ENCODE measurements around the gene PER1. TPM values are rescaled to one million over a fixed set of nuclear protein-coding genes. Genes with fewer than 3 reads are reported as not detected.

PER1 gene
- total and polyA plus RNA-seq, 2 of the 4 experiments (the other 2 are of a cell fraction) = 3.4 to 10.5 TPM

- peak; percentile 25 for ATAC-seq (ENCODE audit: low read depth)
- Histone ChIP-seq H2BK5ac (ENCODE audit: low read depth, low read length, poor library complexity, severe bottlenecking) (peak overlapping the region; percentile 85), H3K9me1 (ENCODE audit: insufficient read depth, low read length) (peaks cover 7% of the 10 kb centered on the region), H3K36me3 (ENCODE audit: control insufficient read depth, insufficient read depth, low read length) (peaks cover 12% of the 10 kb centered on the region), H3K4me3 (ENCODE audit: insufficient read depth, low read depth, low read length) (no peak overlapping the region), H3K27me3 (ENCODE audit: control insufficient read depth, insufficient read depth, low read length) (no peaks in the 10 kb centered on the region), H3K14ac (replicated peaks; ENCODE audit: low read depth, low read length) (peak overlapping the region; percentile 24; the same call in 1 of the 2 replicates), H3K4ac (ENCODE audit: low read depth, low read length) (peak overlapping the region; percentile 86), H4K5ac (ENCODE audit: low read depth, low read length) (peak overlapping the region; percentile 99), H2BK20ac (ENCODE audit: low read depth, low read length) (no peak overlapping the region), H3K23ac (ENCODE audit: low read depth, low read length) (peak overlapping the region; percentile 36; the same call in 1 of the 2 replicates), H3K4me2 (ENCODE audit: low read depth, low read length) (peak overlapping the region; percentile 34), H3K27ac (ENCODE audit: insufficient read depth, low read length) (peak overlapping the region; percentile 28), H3K4me1 (ENCODE audit: control insufficient read depth, insufficient read depth, low read length) (peaks cover 26% of the 10 kb centered on the region), H4K8ac (ENCODE audit: low read depth in 2 of 2, low read length in 2 of 2) (peak overlapping the region; percentile 93 to 98; a peak in 3 of 4 replicates), H2AK9ac (replicated peaks; ENCODE audit: low read depth, low read length, poor library complexity) (no peak overlapping the region), H2AK5ac (ENCODE audit: low read depth, low read length) (peak overlapping the region; percentile 37; the same call in 1 of the 2 replicates), H2BK15ac (ENCODE audit: low read depth, low read length) (0 out of 3 replicates have a peak overlapping the region, but pooled peaks have one; percentile 15), H3K9ac (ENCODE audit: low read depth, low read length) (0 out of 2 replicates have a peak overlapping the region, but pooled peaks have one; percentile 28), H4K20me1 (ENCODE audit: insufficient read depth, low read length) (peaks cover 11% of the 10 kb centered on the region), H2AFZ (replicated peaks; ENCODE audit: low read length, poor library complexity) (peak overlapping the region; percentile 59), H4K91ac (ENCODE audit: insufficient read depth, low read depth, low read length) (peak overlapping the region; percentile 41), H2BK120ac (ENCODE audit: low read depth, low read length) (peak overlapping the region; percentile 23; the same call in 1 of the 2 replicates), H3K56ac (ENCODE audit: extremely low read depth, insufficient read depth, low read length) (no peak overlapping the region), H3K18ac (ENCODE audit: low read depth, low read length) (peak overlapping the region; percentile 24; the same call in 1 of the 2 replicates), H3K79me1 (ENCODE audit: low read depth in 1 of 2, low read length in 2 of 2) (peaks cover 21 to 34% of the 10 kb centered on the region in 2 experiments), H3K9me3 (ENCODE audit: control insufficient read depth, insufficient read depth, low read length) (no peaks in the 10 kb centered on the region)
- POLR2A ChIA-PET (ENCODE audit: unreplicated experiment) = no interaction called here
- CTCF ChIA-PET = no interaction called here
- intact Hi-C loops (cut with micrococcal nuclease) (no loop called here), in situ Hi-C loops (cut with MboI; ENCODE audit: low sequenced_read_pairs) (loop anchor here (25.0 kb wide), 1 partner anchor 927 kb away; the partner anchor contains the start of genes DVL2, GABARAP and PHF23), dilution Hi-C loops (cut with HindIII; ENCODE audit: low sequenced_read_pairs, unreplicated experiment) (no loop called here)
- no CpG with 5 or more reads among the region's 13 CpGs for WGBS, 2 experiments (ENCODE audit: extremely low coverage in 2 of 2, insufficient read length in 1 of 2)
- BruUV-seq (replicated peaks) = no TSS peak
- DNase-seq = peak; percentile 59
- TF ChIP-seq MAZ (IDR thresholded peaks at IDR 0.05; ENCODE audit: borderline replicate concordance, low read depth, low read length) (peak; percentile 64), RFX5 (IDR thresholded peaks at IDR 0.05; ENCODE audit: low read depth, low read length) (no peak), MAFK (IDR thresholded peaks at IDR 0.05; ENCODE audit: low read depth, low read length) (no peak), BHLHE40 (IDR thresholded peaks at IDR 0.05; ENCODE audit: low read depth, low read length) (peak; percentile 41; the same call in 1 of the 2 replicates), NFE2L2 (IDR thresholded peaks at IDR 0.05; ENCODE audit: low read depth, low read length) (no peak), RCOR1 (IDR thresholded peaks at IDR 0.05; ENCODE audit: insufficient replicate concordance, low read length) (no peak), CEBPB (IDR thresholded peaks at IDR 0.05; ENCODE audit: low read depth, low read length) (no peak), POLR2A (IDR thresholded peaks at IDR 0.05; ENCODE audit: low read depth, low read length) (no peak), SMC3 (IDR thresholded peaks at IDR 0.05; ENCODE audit: low read depth, low read length) (no peak), MXI1 (IDR thresholded peaks at IDR 0.05; ENCODE audit: borderline replicate concordance, low read depth, low read length) (no peak), CTCF (conservative IDR thresholded peaks at IDR 0.05; ENCODE audit: low read depth, low read length) (no peak), ELK1 (IDR thresholded peaks at IDR 0.05; ENCODE audit: borderline replicate concordance, low read depth, low read length) (no peak), RAD21 (IDR thresholded peaks at IDR 0.05; ENCODE audit: low read length) (no peak), FOS (IDR thresholded peaks at IDR 0.05; ENCODE audit: low read depth, low read length) (no peak)
Observed at GRCh38 chr17:8163978-8164814, 12.0 kb upstream of the PER1 start.

Measured in IMR-90 (cell line).